ENCODE data around the gene SLC6A2.

Gene SLC6A2

GRCh38 chr16:55628306-55628968 lies 27.4 kb upstream of the SLC6A2 start:
- ATAC-seq (ENCODE audit: insufficient read depth, low read depth) (no peak), DNase-seq (no peak)

GRCh38 chr16:55630774-55631173 lies 25.0 kb upstream of the SLC6A2 start:
- Histone ChIP-seq H4K20me1 (ENCODE audit: insufficient read depth, low read length) (no peaks in the 10 kb centered on the region), H3K36me3 (ENCODE audit: insufficient read depth, low read length) (no peaks in the 10 kb centered on the region), H3K79me2 (ENCODE audit: insufficient read depth, low read length) (no peaks in the 10 kb centered on the region), H3K27ac (ENCODE audit: low read length) (no peak overlapping the region), H3K27me3 (ENCODE audit: insufficient read depth, low read length, poor library complexity) (no peaks in the 10 kb centered on the region), H3K4me3 (ENCODE audit: low read depth in 1 of 2, low read length in 2 of 2) (no peak overlapping the region), H2AFZ (ENCODE audit: low read depth, low read length) (no peak overlapping the region), H3K4me2 (ENCODE audit: insufficient read depth, low read length) (no peak overlapping the region), H3K4me1 (ENCODE audit: insufficient read depth, low read length) (no peaks in the 10 kb centered on the region), H3K9me3 (ENCODE audit: insufficient read depth, low read length, severe bottlenecking) (peaks cover 2% of the 10 kb centered on the region), H3K9ac (ENCODE audit: low read depth, low read length) (no peak overlapping the region)
- TF ChIP-seq CTCF (IDR thresholded peaks at IDR 0.05; ENCODE audit: borderline replicate concordance, extremely low read depth, low read length, poor library complexity, severe bottlenecking) (no peak), EZH2 (IDR thresholded peaks at IDR 0.05; ENCODE audit: borderline replicate concordance, low read depth, low read length, severe bottlenecking) (no peak)
- no peak for DNase-seq
- no peak for ATAC-seq (ENCODE audit: insufficient read depth, low read depth)

More at GRCh38 chr16:55628306-55628968, 27.4 kb upstream of the SLC6A2 start:
- Histone ChIP-seq H3K79me2 (ENCODE audit: insufficient read depth, low read length) (no peaks in the 10 kb centered on the region), H3K4me1 (ENCODE audit: insufficient read depth, low read length) (no peaks in the 10 kb centered on the region), H3K9me3 (ENCODE audit: insufficient read depth, low read length, severe bottlenecking) (peaks cover 2% of the 10 kb centered on the region), H3K4me2 (ENCODE audit: insufficient read depth, low read length) (no peak overlapping the region), H3K9ac (ENCODE audit: low read depth, low read length) (no peak overlapping the region), H2AFZ (ENCODE audit: low read depth, low read length) (no peak overlapping the region), H3K36me3 (ENCODE audit: insufficient read depth, low read length) (no peaks in the 10 kb centered on the region), H3K27ac (ENCODE audit: low read length) (no peak overlapping the region), H4K20me1 (ENCODE audit: insufficient read depth, low read length) (no peaks in the 10 kb centered on the region), H3K27me3 (ENCODE audit: insufficient read depth, low read length, poor library complexity) (no peaks in the 10 kb centered on the region), H3K4me3 (ENCODE audit: low read depth in 1 of 2, low read length in 2 of 2) (no peak overlapping the region)
- no peak for TF ChIP-seq CTCF (IDR thresholded peaks at IDR 0.05; ENCODE audit: borderline replicate concordance, extremely low read depth, low read length, poor library complexity, severe bottlenecking)
- TF ChIP-seq EZH2 (IDR thresholded peaks at IDR 0.05; ENCODE audit: borderline replicate concordance, low read depth, low read length, severe bottlenecking), result no peak

- H3K79me2 ChIP-seq (ENCODE audit: insufficient read depth, low read length), result no peaks in the 10 kb centered on the region
- H3K27ac ChIP-seq (ENCODE audit: low read length), result no peak overlapping the region
- H3K4me2 ChIP-seq (ENCODE audit: insufficient read depth, low read length), result no peak overlapping the region
- H3K9me3 ChIP-seq (ENCODE audit: insufficient read depth, low read length, severe bottlenecking), result peaks cover 2% of the 10 kb centered on the region
- H4K20me1 ChIP-seq (ENCODE audit: insufficient read depth, low read length), result no peaks in the 10 kb centered on the region
- TF ChIP-seq CTCF (IDR thresholded peaks at IDR 0.05; ENCODE audit: borderline replicate concordance, extremely low read depth, low read length, poor library complexity, severe bottlenecking), result no peak
- no peak for TF ChIP-seq EZH2 (IDR thresholded peaks at IDR 0.05; ENCODE audit: borderline replicate concordance, low read depth, low read length, severe bottlenecking)
- DNase-seq (no peak), ATAC-seq (ENCODE audit: insufficient read depth, low read depth) (no peak)
- H3K4me1 ChIP-seq (ENCODE audit: insufficient read depth, low read length), result no peaks in the 10 kb centered on the region
- H2AFZ ChIP-seq (ENCODE audit: low read depth, low read length), result no peak overlapping the region
- no peak overlapping the region for H3K4me3 ChIP-seq (ENCODE audit: low read depth in 1 of 2, low read length in 2 of 2)
- no peak overlapping the region for H3K9ac ChIP-seq (ENCODE audit: low read depth, low read length)
- H3K27me3 ChIP-seq (ENCODE audit: insufficient read depth, low read length, poor library complexity), result no peaks in the 10 kb centered on the region
- H3K36me3 ChIP-seq (ENCODE audit: insufficient read depth, low read length), result no peaks in the 10 kb centered on the region
Observed at GRCh38 chr16:55632259-55632658, 23.5 kb upstream of the SLC6A2 start.

Data from DND-41 (cell line).